ENCODE measurements around the gene FOXF1. TPM values are rescaled to one million over a fixed set of nuclear protein-coding genes. Genes with fewer than 3 reads are reported as not detected.

The FOXF1 gene
- total RNA-seq, 1 donor from 2014 or later: 46.4 TPM

DNA sequence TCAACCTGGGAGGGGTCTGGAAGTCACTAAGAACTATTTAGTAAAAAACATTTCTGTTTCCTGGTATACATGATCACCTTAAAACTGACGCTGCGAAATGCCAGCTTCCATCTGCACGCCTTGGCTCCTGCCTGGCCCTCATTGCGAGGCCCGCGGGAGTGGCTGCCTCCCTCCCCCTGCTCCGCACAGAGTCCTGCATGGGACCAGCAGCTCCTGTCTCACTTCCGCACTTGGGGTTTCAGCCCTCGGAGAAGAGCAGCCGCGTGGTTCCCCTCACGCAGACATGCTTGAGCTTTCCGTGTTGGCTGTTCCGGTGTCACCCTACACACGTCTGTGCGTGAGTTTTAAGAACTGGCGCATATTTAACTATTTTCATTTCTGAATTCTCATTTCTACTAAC, 26.3 kb downstream of the FOXF1 start:
- H3K4me3 ChIP-seq: no peak overlapping the region
- H3K27me3 ChIP-seq: no peaks in the 10 kb centered on the region
- TF ChIP-seq CTCF (IDR thresholded peaks at IDR 0.05): no peak
- H3K36me3 ChIP-seq: peaks cover 71% of the 10 kb centered on the region
- H3K9me3 ChIP-seq: no peaks in the 10 kb centered on the region
- no peaks in the 10 kb centered on the region for H3K4me1 ChIP-seq
- H3K27ac ChIP-seq: no peak overlapping the region
- intact Hi-C loops (cut with DNase I): no loop called here
- DNase-seq: peak; percentile 57
- no peak for ATAC-seq

- TF ChIP-seq CTCF (IDR thresholded peaks at IDR 0.05): no peak
- intact Hi-C loops (cut with DNase I): no loop called here
- Histone ChIP-seq H3K9me3 (no peaks in the 10 kb centered on the region), H3K4me1 (no peaks in the 10 kb centered on the region), H3K27me3 (no peaks in the 10 kb centered on the region), H3K27ac (no peak overlapping the region), H3K36me3 (peaks cover 77% of the 10 kb centered on the region), H3K4me3 (no peak overlapping the region)
- DNase-seq (no peak), ATAC-seq (no peak)
These were observed 27.2 kb downstream of the FOXF1 start for GRCh38 chr16:86537486-86537885.

DNA sequence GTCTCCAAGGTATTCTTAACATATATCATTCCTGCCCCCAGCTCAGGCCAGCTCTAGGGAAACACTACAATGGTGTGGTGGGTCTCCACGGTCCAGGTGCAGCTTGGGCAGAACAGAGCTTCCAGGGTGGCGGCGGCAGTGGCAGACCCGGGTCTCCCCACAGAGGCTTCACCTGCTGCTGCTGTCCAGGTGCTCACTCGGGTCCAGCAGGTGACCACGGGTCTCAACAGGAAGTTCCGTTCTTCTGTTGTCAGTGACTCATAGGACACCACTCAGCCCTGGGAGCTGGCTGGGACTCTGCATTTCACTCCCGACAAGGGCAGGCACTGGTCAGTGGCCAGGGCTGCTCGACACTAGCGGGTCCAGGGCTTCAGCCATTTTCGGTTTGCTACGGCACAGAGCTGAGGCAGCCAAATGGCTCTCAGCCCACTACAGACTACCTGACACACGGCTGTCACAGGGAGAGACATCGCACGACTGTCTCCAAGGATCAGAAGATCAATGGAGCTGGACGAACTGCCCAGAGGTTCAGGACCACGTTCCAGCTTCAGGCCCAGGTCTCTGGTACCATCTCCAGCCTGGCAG, 28.0 kb downstream of the FOXF1 start:
- Histone ChIP-seq H3K4me1 (no peaks in the 10 kb centered on the region), H3K27me3 (no peaks in the 10 kb centered on the region), H3K27ac (no peak overlapping the region), H3K36me3 (peaks cover 77% of the 10 kb centered on the region), H3K4me3 (no peak overlapping the region), H3K9me3 (no peaks in the 10 kb centered on the region)
- ATAC-seq (no peak), DNase-seq (peak; percentile 44)
- TF ChIP-seq CTCF (IDR thresholded peaks at IDR 0.05): no peak
- intact Hi-C loops (cut with DNase I): no loop called here

DNA sequence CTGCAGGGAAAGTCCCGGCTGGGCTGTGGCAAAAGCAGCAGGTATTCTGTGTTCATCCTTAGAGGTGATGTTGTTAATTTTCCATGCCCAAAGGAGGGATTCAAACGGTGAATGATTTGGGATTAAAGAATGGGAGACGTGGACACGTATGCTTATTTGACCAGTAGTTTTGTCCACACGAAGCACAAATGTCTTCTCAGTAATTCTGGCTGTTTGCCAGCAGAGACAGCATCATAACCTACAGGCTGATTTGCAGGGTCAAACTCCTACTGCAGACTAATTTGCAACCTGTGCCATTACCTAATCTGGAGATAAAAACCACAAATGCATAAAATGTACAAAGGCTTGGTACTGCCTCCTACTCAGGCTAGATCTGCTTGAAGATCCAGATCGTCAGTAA, 30.6 kb downstream of the FOXF1 start:
- Histone ChIP-seq H3K9me3 (no peaks in the 10 kb centered on the region), H3K36me3 (peaks cover 80% of the 10 kb centered on the region), H3K4me1 (no peaks in the 10 kb centered on the region), H3K27me3 (no peaks in the 10 kb centered on the region), H3K27ac (no peak overlapping the region), H3K4me3 (no peak overlapping the region)
- DNase-seq (no peak), ATAC-seq (no peak)
- intact Hi-C loops (cut with DNase I): no loop called here
- TF ChIP-seq CTCF (IDR thresholded peaks at IDR 0.05): no peak

DNA sequence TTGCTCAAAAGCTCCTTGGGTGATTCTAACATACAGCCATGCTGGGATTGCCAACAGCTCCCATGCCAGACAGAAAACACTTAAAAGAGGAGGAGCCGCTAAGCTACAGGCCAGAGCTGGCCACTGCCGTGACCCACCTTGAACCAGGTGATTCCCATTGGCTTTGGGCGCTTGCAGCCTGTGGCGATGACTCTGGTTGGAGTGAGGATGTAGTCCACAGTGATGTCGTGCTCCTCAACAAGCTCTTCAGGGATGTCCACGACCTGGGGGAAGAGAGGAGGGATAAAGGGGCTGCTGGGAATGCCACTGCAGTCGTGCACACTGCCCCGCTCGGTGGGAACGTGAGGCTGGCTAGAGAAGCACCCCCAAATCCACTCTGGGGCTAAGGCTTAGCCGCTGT, 31.2 kb downstream of the FOXF1 start:
- Histone ChIP-seq H3K4me1 (no peaks in the 10 kb centered on the region), H3K4me3 (no peak overlapping the region), H3K9me3 (no peaks in the 10 kb centered on the region), H3K27ac (no peak overlapping the region), H3K36me3 (peaks cover 78% of the 10 kb centered on the region), H3K27me3 (no peaks in the 10 kb centered on the region)
- TF ChIP-seq CTCF (IDR thresholded peaks at IDR 0.05): no peak
- intact Hi-C loops (cut with DNase I): no loop called here
- DNase-seq (peak; percentile 40), ATAC-seq (no peak)

All from upper lobe of right lung (tissue), 1 donor.